ENCODE measurements around the gene CATSPER1. TPM values are rescaled to one million over a fixed set of nuclear protein-coding genes. Genes with fewer than 3 reads are reported as not detected.
A peak's percentile ranks its signal among the peaks of the same experiment; 100 is the strongest.

Gene CATSPER1
- total and polyA plus RNA-seq, 2 donors = 0.14 to 0.34 TPM

- no peaks in the 10 kb centered on the region for H3K27me3 ChIP-seq (ENCODE audit: control insufficient read depth in 2 of 2, insufficient read depth in 1 of 2, low read length in 1 of 2)
- peaks cover 45 to 46% of the 10 kb centered on the region in 2 donors for H3K36me3 ChIP-seq (ENCODE audit: control insufficient read depth in 2 of 2, insufficient read depth in 2 of 2, low read length in 1 of 2)
- under 1% methylated on average over 40 of the region's 40 CpGs for WGBS
- H3K27ac ChIP-seq (ENCODE audit: low read depth in 1 of 2, low read length in 1 of 2) = peak overlapping the region; percentile 94 to 98
- peak overlapping the region; percentile 75 to 86 for H3K4me3 ChIP-seq (ENCODE audit: low read length in 2 of 2)
- DNase-seq (ENCODE audit: low read depth in 6 of 9, low spot score in 9 of 9) = peak in 1 of 9 donors; percentile 18
- H3K9me3 ChIP-seq (ENCODE audit: control insufficient read depth in 2 of 2, insufficient read depth in 1 of 2, low read length in 1 of 2) = peaks cover 0 to 7% of the 10 kb centered on the region in 2 donors
- H3K4me1 ChIP-seq (ENCODE audit: control insufficient read depth in 2 of 2, insufficient read depth in 2 of 2, low read length in 2 of 2) = peaks cover 5 to 39% of the 10 kb centered on the region in 2 donors
Observed at GRCh38 chr11:66002648-66003225, 23.5 kb downstream of the CATSPER1 start.

DNA sequence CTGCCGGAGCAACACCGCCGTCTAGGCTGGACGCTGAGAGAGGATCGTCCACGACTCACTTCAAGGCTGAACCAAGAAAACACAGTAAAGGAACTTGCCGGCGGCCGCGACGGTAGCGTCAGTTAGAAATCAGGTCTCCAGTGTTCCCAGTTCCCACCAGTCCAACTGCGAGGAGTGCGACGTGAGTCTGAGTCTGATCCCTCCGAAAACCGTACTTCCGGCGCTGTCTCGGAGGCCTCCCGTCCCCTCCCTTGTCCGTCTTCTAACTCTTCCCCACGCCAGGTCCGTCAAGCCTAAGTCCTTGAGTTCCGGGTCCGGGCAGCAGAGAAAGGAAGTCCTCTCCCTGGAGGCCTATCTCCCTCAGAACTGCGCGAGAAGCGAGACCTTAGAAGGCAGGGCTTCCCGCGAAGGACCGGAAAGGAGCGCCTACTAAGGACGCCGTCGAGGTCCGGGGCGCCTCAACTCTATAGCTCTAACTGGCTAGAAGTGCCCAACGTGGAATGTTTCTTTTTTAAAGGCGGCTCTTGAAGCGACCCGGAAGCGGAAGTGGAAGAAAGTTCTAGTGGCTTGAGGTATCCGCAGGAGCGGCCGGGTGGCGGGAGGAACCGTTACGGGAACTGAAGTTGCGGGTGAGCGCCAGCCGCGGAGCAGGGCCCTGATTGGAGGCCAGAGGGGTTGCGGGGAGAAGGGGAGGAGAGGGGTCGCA lies 24.2 kb downstream of the CATSPER1 start, which contains the start of the genes BANF1 and EIF1AD:
Gene BANF1 (plus strand): TSS at position 562 of the 706 bp plus-strand sequence. CDS start 748 bp downstream, outside the sequence.
Gene EIF1AD (minus strand): TSS at position 216 of the 706 bp plus-strand sequence. CDS start 1,768 bp downstream, outside the sequence.
- H3K4me1 ChIP-seq (ENCODE audit: control insufficient read depth in 2 of 2, insufficient read depth in 2 of 2, low read length in 2 of 2) = peaks cover 5 to 33% of the 10 kb centered on the region in 2 donors
- peaks cover 51 to 53% of the 10 kb centered on the region in 2 donors for H3K36me3 ChIP-seq (ENCODE audit: control insufficient read depth in 2 of 2, insufficient read depth in 2 of 2, low read length in 1 of 2)
- H3K27me3 ChIP-seq (ENCODE audit: control insufficient read depth in 2 of 2, insufficient read depth in 1 of 2, low read length in 1 of 2) = no peaks in the 10 kb centered on the region
- peaks cover 0 to 7% of the 10 kb centered on the region in 2 donors for H3K9me3 ChIP-seq (ENCODE audit: control insufficient read depth in 2 of 2, insufficient read depth in 1 of 2, low read length in 1 of 2)
- under 1% methylated on average over 55 of the region's 55 CpGs for WGBS
- DNase-seq (ENCODE audit: low read depth in 6 of 9, low spot score in 9 of 9) = peak; percentile 92 to 98 (median 95)
- peak within 1 kb of the TSS; percentile 75 to 86 for H3K4me3 ChIP-seq (ENCODE audit: low read length in 2 of 2)
- peak within 1 kb of the TSS; percentile 94 to 98 for H3K27ac ChIP-seq (ENCODE audit: low read depth in 1 of 2, low read length in 1 of 2)

DNA sequence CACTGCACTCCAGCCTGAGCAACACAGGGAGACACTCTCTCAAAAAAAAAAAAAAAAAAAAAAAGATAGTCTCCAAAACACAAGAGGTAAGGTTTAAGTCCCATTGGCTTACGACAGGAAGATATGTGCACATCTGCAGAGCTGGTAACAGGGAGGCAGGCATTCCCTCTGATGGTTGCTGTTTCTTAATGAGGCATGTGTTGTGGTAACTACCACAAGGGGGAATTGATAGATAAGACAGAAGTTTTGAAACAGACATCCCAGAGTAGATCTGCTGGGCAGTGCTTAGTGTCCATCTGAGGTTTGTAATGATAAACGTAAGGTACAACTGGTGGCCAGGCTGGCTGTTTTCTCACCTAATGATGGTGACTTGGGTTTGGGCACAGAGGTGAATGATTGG lies 29.0 kb downstream of the CATSPER1 start:
- no peak for DNase-seq (ENCODE audit: low read depth in 6 of 9, low spot score in 9 of 9)
- H3K27me3 ChIP-seq (ENCODE audit: control insufficient read depth in 2 of 2, insufficient read depth in 1 of 2, low read length in 1 of 2) = no peaks in the 10 kb centered on the region
- H3K36me3 ChIP-seq (ENCODE audit: control insufficient read depth in 2 of 2, insufficient read depth in 2 of 2, low read length in 1 of 2) = peaks cover 39 to 43% of the 10 kb centered on the region in 2 donors
- no peak overlapping the region for H3K27ac ChIP-seq (ENCODE audit: low read depth in 1 of 2, low read length in 1 of 2)
- peaks cover 0 to 7% of the 10 kb centered on the region in 2 donors for H3K9me3 ChIP-seq (ENCODE audit: control insufficient read depth in 2 of 2, insufficient read depth in 1 of 2, low read length in 1 of 2)
- WGBS = 96% methylated on average over 2 of the region's 2 CpGs
- H3K4me3 ChIP-seq (ENCODE audit: low read length in 2 of 2) = no peak overlapping the region
- peaks cover 0 to 13% of the 10 kb centered on the region in 2 donors for H3K4me1 ChIP-seq (ENCODE audit: control insufficient read depth in 2 of 2, insufficient read depth in 2 of 2, low read length in 2 of 2)

DNA sequence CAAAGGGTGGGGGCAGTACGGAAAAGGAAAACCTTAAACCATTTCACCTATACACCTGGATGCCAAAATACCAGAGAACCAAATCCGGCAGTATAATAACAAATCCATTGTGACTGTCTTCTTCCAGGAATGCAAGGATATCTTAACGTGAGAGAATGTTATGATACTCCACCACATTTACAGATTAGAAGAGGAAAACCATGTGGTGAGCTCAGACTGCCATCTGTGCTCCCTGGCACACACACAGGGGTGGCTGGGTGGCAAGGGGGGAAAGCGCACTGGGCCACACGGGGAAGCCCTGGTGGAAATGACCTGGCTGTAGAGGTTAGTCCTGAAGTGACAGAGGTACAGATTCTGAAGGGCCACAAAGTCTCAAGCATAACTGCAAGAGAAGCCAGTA lies 34.2 kb downstream of the CATSPER1 start:
- no peak for DNase-seq (ENCODE audit: low read depth in 6 of 9, low spot score in 9 of 9)
- 97% methylated on average over 5 of the region's 5 CpGs for WGBS
- peaks cover 2 to 3% of the 10 kb centered on the region in 2 donors for H3K4me1 ChIP-seq (ENCODE audit: control insufficient read depth in 2 of 2, insufficient read depth in 2 of 2, low read length in 2 of 2)
- no peaks in the 10 kb centered on the region for H3K27me3 ChIP-seq (ENCODE audit: control insufficient read depth in 2 of 2, insufficient read depth in 1 of 2, low read length in 1 of 2)
- no peaks in the 10 kb centered on the region for H3K9me3 ChIP-seq (ENCODE audit: control insufficient read depth in 2 of 2, insufficient read depth in 1 of 2, low read length in 1 of 2)
- H3K36me3 ChIP-seq (ENCODE audit: control insufficient read depth in 2 of 2, insufficient read depth in 2 of 2, low read length in 1 of 2) = peaks cover 10 to 11% of the 10 kb centered on the region in 2 donors
- H3K4me3 ChIP-seq (ENCODE audit: low read length in 2 of 2) = no peak overlapping the region
- H3K27ac ChIP-seq (ENCODE audit: low read depth in 1 of 2, low read length in 1 of 2) = no peak overlapping the region

GRCh38 chr11:65988791-65989592 lies 37.3 kb downstream of the CATSPER1 start:
- H3K36me3 ChIP-seq (ENCODE audit: control insufficient read depth in 2 of 2, insufficient read depth in 2 of 2, low read length in 1 of 2) = peaks cover 0 to 3% of the 10 kb centered on the region in 2 donors
- DNase-seq (ENCODE audit: low read depth in 6 of 9, low spot score in 9 of 9) = peak; percentile 82 to 99 (median 98)
- peak overlapping the region; percentile 3 to 21 for H3K27ac ChIP-seq (ENCODE audit: low read depth in 1 of 2, low read length in 1 of 2)
- H3K4me3 ChIP-seq (ENCODE audit: low read length in 2 of 2) = no peak overlapping the region
- H3K4me1 ChIP-seq (ENCODE audit: control insufficient read depth in 2 of 2, insufficient read depth in 2 of 2, low read length in 2 of 2) = peaks cover 2 to 3% of the 10 kb centered on the region in 2 donors
- WGBS = 22% methylated on average over 10 of the region's 10 CpGs
- H3K9me3 ChIP-seq (ENCODE audit: control insufficient read depth in 2 of 2, insufficient read depth in 1 of 2, low read length in 1 of 2) = no peaks in the 10 kb centered on the region
- no peaks in the 10 kb centered on the region for H3K27me3 ChIP-seq (ENCODE audit: control insufficient read depth in 2 of 2, insufficient read depth in 1 of 2, low read length in 1 of 2)

DNA sequence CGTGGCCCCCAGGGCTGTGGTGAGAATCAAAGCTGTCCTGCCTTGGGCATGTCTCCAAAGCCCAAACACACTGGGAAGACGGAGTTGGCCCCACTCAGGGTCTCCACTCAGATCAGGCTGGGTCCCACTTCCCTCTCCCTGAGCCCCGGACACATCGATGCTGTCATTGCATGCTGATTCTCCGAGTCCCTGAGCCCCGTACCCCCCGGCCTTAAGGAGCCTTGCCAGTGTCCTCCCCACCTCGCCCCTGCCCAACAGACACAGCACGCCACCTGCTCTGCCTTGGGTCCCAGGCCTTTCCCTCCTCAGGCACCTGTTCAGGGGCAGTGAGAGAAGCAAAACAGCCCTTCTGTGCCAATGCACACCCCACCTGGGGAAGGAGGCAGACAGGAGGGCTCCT lies 38.9 kb downstream of the CATSPER1 start:
- H3K9me3 ChIP-seq (ENCODE audit: control insufficient read depth in 2 of 2, insufficient read depth in 1 of 2, low read length in 1 of 2) = no peaks in the 10 kb centered on the region
- no peak overlapping the region for H3K27ac ChIP-seq (ENCODE audit: low read depth in 1 of 2, low read length in 1 of 2)
- DNase-seq (ENCODE audit: low read depth in 6 of 9, low spot score in 9 of 9) = no peak
- H3K36me3 ChIP-seq (ENCODE audit: control insufficient read depth in 2 of 2, insufficient read depth in 2 of 2, low read length in 1 of 2) = peaks cover 0 to 6% of the 10 kb centered on the region in 2 donors
- peaks cover 2 to 3% of the 10 kb centered on the region in 2 donors for H3K4me1 ChIP-seq (ENCODE audit: control insufficient read depth in 2 of 2, insufficient read depth in 2 of 2, low read length in 2 of 2)
- 84% methylated on average over 9 of the region's 9 CpGs for WGBS
- no peak overlapping the region for H3K4me3 ChIP-seq (ENCODE audit: low read length in 2 of 2)
- H3K27me3 ChIP-seq (ENCODE audit: control insufficient read depth in 2 of 2, insufficient read depth in 1 of 2, low read length in 1 of 2) = no peaks in the 10 kb centered on the region

- H3K9me3 ChIP-seq (ENCODE audit: control insufficient read depth in 2 of 2, insufficient read depth in 1 of 2, low read length in 1 of 2) = no peaks in the 10 kb centered on the region
- no peak overlapping the region for H3K4me3 ChIP-seq (ENCODE audit: low read length in 2 of 2)
- H3K27me3 ChIP-seq (ENCODE audit: control insufficient read depth in 2 of 2, insufficient read depth in 1 of 2, low read length in 1 of 2) = no peaks in the 10 kb centered on the region
- H3K36me3 ChIP-seq (ENCODE audit: control insufficient read depth in 2 of 2, insufficient read depth in 2 of 2, low read length in 1 of 2) = peaks cover 15% of the 10 kb centered on the region in 2 donors
- no peak overlapping the region for H3K27ac ChIP-seq (ENCODE audit: low read depth in 1 of 2, low read length in 1 of 2)
- no peaks in the 10 kb centered on the region for H3K4me1 ChIP-seq (ENCODE audit: control insufficient read depth in 2 of 2, insufficient read depth in 2 of 2, low read length in 2 of 2)
- DNase-seq (ENCODE audit: low read depth in 6 of 9, low spot score in 9 of 9) = no peak
- WGBS = 97% methylated on average over 5 of the region's 5 CpGs
Observed at GRCh38 chr11:65983589-65983987, 42.7 kb downstream of the CATSPER1 start.

- Histone ChIP-seq H3K27me3 (ENCODE audit: control insufficient read depth in 2 of 2, insufficient read depth in 1 of 2, low read length in 1 of 2) (no peaks in the 10 kb centered on the region), H3K36me3 (ENCODE audit: control insufficient read depth in 2 of 2, insufficient read depth in 2 of 2, low read length in 1 of 2) (peaks cover 21% of the 10 kb centered on the region in 2 donors), H3K9me3 (ENCODE audit: control insufficient read depth in 2 of 2, insufficient read depth in 1 of 2, low read length in 1 of 2) (no peaks in the 10 kb centered on the region), H3K27ac (ENCODE audit: low read depth in 1 of 2, low read length in 1 of 2) (no peak overlapping the region), H3K4me1 (ENCODE audit: control insufficient read depth in 2 of 2, insufficient read depth in 2 of 2, low read length in 2 of 2) (no peaks in the 10 kb centered on the region), H3K4me3 (ENCODE audit: low read length in 2 of 2) (no peak overlapping the region)
- WGBS = 91% methylated on average over 22 of the region's 22 CpGs
- no peak for DNase-seq (ENCODE audit: low read depth in 6 of 9, low spot score in 9 of 9)
Observed at GRCh38 chr11:65982824-65983588, 43.3 kb downstream of the CATSPER1 start.
